Measurements from ENCODE around the gene NCK2.

GRCh38 chr2:105770149-105770548 is 25.4 kb downstream of the NCK2 start:
- TF ChIP-seq CTCF (conservative IDR thresholded peaks at IDR 0.05; ENCODE audit: low read depth, low read length) (no peak), EZH2 (IDR thresholded peaks at IDR 0.05; ENCODE audit: borderline replicate concordance, low read depth, low read length, poor library complexity, severe bottlenecking) (no peak)

All from A673 (cell line).